Activated CD4-positive, alpha-beta T cell treated with anti-CD3 and anti-CD28 coated beads, Interleukin-2, amount 10 ng/mL, durations not matched to agents 7 days and 5 days (primary cell): ENCODE measurements around the gene SRSF8. TPM values are rescaled to one million over a fixed set of nuclear protein-coding genes. Genes with fewer than 3 reads are reported as not detected.
A peak's percentile ranks its signal among the peaks of the same experiment; 100 is the strongest.

Source experiments
- CTCF ChIA-PET: fragments of 350-600 bp; sonication (Branson Sonifier 250); formaldehyde crosslinking; loops from one replicate; lab custom pipeline; 2021; ENCODE audit warnings: antibody characterized with exemption; lab: Charles Lee
- POLR2A ChIA-PET: fragments of 350-600 bp; sonication (Branson Sonifier 250); formaldehyde crosslinking; loops from one replicate; lab custom pipeline; 2021; ENCODE audit warnings: antibody characterized with exemption; lab: Charles Lee
- DNase-seq: peaks from one replicate; pipeline ENCODE4 v3.0.0-alpha.2; 2020
- H3K27ac Mint-ChIP-seq: one replicate; pipeline ENCODE4 v1.8.0; 2021; ENCODE audit warnings: mild to moderate bottlenecking, moderate library complexity, mixed read lengths
- H3K27me3 Mint-ChIP-seq: one replicate; pipeline ENCODE4 v1.8.0; 2021; ENCODE audit warnings: mixed read lengths
- H3K36me3 Mint-ChIP-seq: one replicate; pipeline ENCODE4 v1.8.0; 2021; ENCODE audit warnings: low read depth, mixed read lengths
- H3K4me1 Mint-ChIP-seq: one replicate; pipeline ENCODE4 v1.8.0; 2021; ENCODE audit warnings: mixed read lengths
- H3K4me3 Mint-ChIP-seq: one replicate; pipeline ENCODE4 v1.8.0; 2021; ENCODE audit warnings: mild to moderate bottlenecking, moderate library complexity, mixed read lengths
- H3K9me3 Mint-ChIP-seq: one replicate; pipeline ENCODE4 v1.8.0; 2021; ENCODE audit warnings: mixed read lengths
- total RNA-seq, 2 experiments: library from RNA; stranded (reverse); gene quantifications; one replicate each; pipeline ENCODE4 v1.2.3, GENCODE V29; 2021

The SRSF8 gene
- total RNA-seq, 2 experiments from 2014 or later = 31.5 to 37.2 TPM

DNA sequence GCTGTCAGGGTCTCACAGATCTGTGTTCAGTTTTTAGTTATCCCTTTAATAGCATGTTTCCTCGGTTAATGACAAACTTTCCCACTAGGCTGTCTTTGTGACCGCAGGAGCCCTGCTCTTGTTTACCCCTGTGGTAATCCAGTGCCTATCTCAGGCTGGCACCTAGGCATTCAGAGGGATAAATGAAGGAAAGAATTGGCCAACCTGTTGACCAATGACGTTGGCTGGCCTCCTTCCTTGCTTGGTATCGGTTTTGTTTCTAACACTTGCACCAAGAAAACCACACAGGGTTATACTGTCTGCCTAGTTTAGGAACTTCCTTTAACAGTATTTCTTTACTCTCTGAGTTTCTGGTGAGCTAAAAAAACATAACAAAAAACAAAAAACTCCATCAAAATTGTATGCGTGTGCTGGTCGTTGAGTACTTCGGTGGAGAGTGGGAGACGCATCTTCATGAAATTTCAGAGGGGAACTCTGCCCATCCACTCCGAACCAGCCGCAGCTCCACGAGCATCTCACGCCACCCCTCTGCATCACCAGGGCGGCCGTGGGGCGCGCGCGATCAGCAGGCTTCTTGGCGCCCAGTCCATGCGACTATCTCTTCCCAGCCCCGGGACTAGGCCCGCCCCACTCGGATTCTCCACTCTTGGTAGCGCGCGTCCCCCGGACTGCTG is 22.4 kb downstream of the SRSF8 start:
- POLR2A ChIA-PET = interaction anchor here (2.1 kb wide), 1 partner anchor 21 kb away, joined by 9 read pairs; no protein-coding TSS in a partner anchor
- Mint-ChIP-seq H3K27me3 (no peaks in the 10 kb centered on the region), H3K36me3 (peaks cover 6% of the 10 kb centered on the region), H3K27ac (peak overlapping the region; percentile 97), H3K4me3 (peak overlapping the region; percentile 80), H3K4me1 (peaks cover 62% of the 10 kb centered on the region), H3K9me3 (no peaks in the 10 kb centered on the region)
- CTCF ChIA-PET = interaction anchor here (1.1 to 8.1 kb wide), 5 partner anchors 10 to 1254 kb away, joined by 3 to 165 read pairs (median 4); partner anchors contain the start of genes CWC15, KDM4D, MAML2 and SRSF8
- DNase-seq = peak; percentile 50

- Mint-ChIP-seq H3K4me3 (peak within 1 kb of the TSS; percentile 85), H3K36me3 (peaks cover 9% of the 10 kb centered on the region), H3K27ac (peak within 1 kb of the TSS; percentile 97), H3K4me1 (peaks cover 63% of the 10 kb centered on the region), H3K27me3 (no peaks in the 10 kb centered on the region), H3K9me3 (no peaks in the 10 kb centered on the region)
- ChIA-PET CTCF (interaction anchor here (0.9 to 8.1 kb wide), 10 partner anchors 9 to 1253 kb away, joined by 3 to 165 read pairs (median 4); partner anchors contain the start of genes CWC15, FAM76B, KDM4D and MAML2), POLR2A (interaction anchor here (0.9 to 2.1 kb wide), 2 partner anchors 22 to 1349 kb away, joined by 3 to 9 read pairs; partner anchors contain the start of genes C11orf54 and TAF1D)
- DNase-seq = peak; percentile 83
Observed at GRCh38 chr11:95089620-95090542, 23.2 kb downstream of the SRSF8 start, which contains the start of gene ENDOD1. Gene ENDOD1 (plus strand): TSS chr11:95089846. CDS start chr11:95089928, 82 bp downstream.

DNA sequence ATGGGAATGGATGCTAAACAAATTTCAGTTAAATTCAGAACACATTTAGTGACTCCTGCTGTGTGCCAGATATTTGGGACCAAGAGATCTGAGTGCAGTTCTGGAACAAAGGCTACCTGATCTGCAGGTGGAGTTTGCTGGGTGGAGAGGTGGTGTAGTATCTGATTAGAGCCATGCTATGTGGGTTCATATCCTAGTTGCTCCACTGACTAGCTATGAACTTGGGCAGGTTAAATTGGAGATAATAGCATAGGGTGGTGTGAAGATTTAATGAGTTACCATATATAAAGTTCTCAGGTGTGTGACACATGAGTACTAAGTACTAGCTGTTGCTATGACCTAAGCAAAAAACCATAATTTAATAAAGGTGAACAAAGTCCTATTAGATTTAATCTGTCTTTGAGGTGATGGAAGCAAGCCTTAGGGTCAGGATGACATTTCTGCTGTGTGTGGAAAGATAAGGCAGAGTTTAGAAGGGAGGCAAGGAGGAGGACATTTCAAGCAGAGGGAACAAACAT is 25.0 kb downstream of the SRSF8 start:
- H3K4me3 Mint-ChIP-seq = peak overlapping the region; percentile 85
- H3K27me3 Mint-ChIP-seq = no peaks in the 10 kb centered on the region
- CTCF ChIA-PET = interaction anchor here (1.1 to 8.1 kb wide), 4 partner anchors 10 to 1349 kb away, joined by 4 to 165 read pairs (median 6); partner anchors contain the start of gene SRSF8
- H3K9me3 Mint-ChIP-seq = no peaks in the 10 kb centered on the region
- POLR2A ChIA-PET = no interaction called here
- DNase-seq = no peak
- peaks cover 69% of the 10 kb centered on the region for H3K4me1 Mint-ChIP-seq
- H3K27ac Mint-ChIP-seq = no peak overlapping the region
- peaks cover 11% of the 10 kb centered on the region for H3K36me3 Mint-ChIP-seq

- H3K4me3 Mint-ChIP-seq = no peak overlapping the region
- CTCF ChIA-PET = interaction anchor here (0.6 to 8.1 kb wide), 10 partner anchors 8 to 1350 kb away, joined by 3 to 165 read pairs (median 4); partner anchors contain the start of gene SRSF8
- H3K4me1 Mint-ChIP-seq = peaks cover 76% of the 10 kb centered on the region
- no peaks in the 10 kb centered on the region for H3K27me3 Mint-ChIP-seq
- POLR2A ChIA-PET = interaction anchor here (0.7 kb wide), 1 partner anchor 25 kb away, joined by 3 read pairs; no protein-coding TSS in a partner anchor
- no peak overlapping the region for H3K27ac Mint-ChIP-seq
- peaks cover 19% of the 10 kb centered on the region for H3K36me3 Mint-ChIP-seq
- DNase-seq = peak; percentile 43
- no peaks in the 10 kb centered on the region for H3K9me3 Mint-ChIP-seq
Observed at GRCh38 chr11:95092549-95093324, 26.0 kb downstream of the SRSF8 start.

DNA sequence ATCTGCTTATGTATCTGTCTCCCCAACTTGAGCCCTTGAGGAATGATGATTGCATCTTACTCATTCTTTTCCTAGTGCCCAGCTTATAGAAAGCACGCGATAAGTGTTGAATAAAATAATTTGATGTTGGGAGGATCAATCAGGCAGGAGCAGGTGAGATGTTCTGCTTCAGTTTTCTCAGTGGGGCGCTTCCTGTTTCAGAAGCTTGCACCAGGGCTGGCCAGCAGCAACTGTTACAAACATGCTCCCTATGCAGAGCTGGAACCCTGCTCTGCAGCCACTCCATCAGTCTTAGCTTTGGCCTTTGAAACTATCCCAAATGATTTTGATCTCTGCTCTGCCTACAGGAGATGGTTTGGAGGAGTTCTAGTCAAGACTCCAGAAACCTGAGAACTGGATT is 26.8 kb downstream of the SRSF8 start:
- H3K36me3 Mint-ChIP-seq = peaks cover 24% of the 10 kb centered on the region
- H3K9me3 Mint-ChIP-seq = no peaks in the 10 kb centered on the region
- no peaks in the 10 kb centered on the region for H3K27me3 Mint-ChIP-seq
- no peak overlapping the region for H3K27ac Mint-ChIP-seq
- CTCF ChIA-PET = interaction anchor here (0.9 to 8.1 kb wide), 8 partner anchors 8 to 1301 kb away, joined by 3 to 165 read pairs (median 4); partner anchors contain the start of gene SRSF8
- H3K4me1 Mint-ChIP-seq = peaks cover 76% of the 10 kb centered on the region
- no peak overlapping the region for H3K4me3 Mint-ChIP-seq
- no peak for DNase-seq
- POLR2A ChIA-PET = no interaction called here

DNA sequence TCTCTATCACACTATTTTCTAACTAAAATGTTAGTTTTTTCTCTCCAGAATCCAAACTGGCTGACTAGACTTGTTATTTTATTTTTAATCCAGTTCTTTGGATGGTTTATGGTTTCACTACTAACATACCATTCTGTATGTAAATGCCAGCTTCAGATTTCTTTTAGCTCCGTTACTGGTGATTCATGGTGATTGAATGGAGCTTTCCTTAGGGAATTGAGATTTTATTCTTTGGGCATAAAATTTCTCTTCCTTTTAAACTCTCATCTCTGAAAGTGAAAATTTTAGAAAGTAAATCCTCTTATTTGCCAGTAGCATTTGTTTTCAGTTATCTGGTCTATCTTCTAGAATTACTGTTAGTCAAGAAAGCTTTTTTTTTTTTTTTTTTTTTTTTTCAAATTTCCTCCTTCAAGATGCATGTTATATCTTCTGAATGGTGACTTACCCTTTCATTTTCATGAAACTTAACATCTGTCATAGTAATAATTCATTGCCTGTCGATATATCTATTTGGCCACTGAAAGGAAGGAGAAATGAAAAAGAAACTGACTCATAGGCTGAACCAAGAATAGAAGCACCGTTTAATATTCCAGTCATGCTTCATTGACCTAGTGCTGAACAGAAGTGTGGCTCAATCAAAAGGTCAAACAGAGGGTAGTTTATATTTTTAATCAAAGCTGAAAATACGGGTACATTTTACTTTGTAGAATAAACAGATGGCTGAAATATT is 29.3 kb downstream of the SRSF8 start:
- Mint-ChIP-seq H3K4me3 (no peak overlapping the region), H3K9me3 (no peaks in the 10 kb centered on the region), H3K27me3 (no peaks in the 10 kb centered on the region), H3K36me3 (peaks cover 35% of the 10 kb centered on the region), H3K27ac (no peak overlapping the region), H3K4me1 (peaks cover 67% of the 10 kb centered on the region)
- no peak for DNase-seq
- CTCF ChIA-PET = interaction anchor here (0.6 to 1.2 kb wide), 2 partner anchors 20 to 56 kb away, joined by 3 read pairs; no protein-coding TSS in a partner anchor
- POLR2A ChIA-PET = interaction anchor here (1.2 kb wide), 1 partner anchor 28 kb away, joined by 3 read pairs; no protein-coding TSS in a partner anchor

DNA sequence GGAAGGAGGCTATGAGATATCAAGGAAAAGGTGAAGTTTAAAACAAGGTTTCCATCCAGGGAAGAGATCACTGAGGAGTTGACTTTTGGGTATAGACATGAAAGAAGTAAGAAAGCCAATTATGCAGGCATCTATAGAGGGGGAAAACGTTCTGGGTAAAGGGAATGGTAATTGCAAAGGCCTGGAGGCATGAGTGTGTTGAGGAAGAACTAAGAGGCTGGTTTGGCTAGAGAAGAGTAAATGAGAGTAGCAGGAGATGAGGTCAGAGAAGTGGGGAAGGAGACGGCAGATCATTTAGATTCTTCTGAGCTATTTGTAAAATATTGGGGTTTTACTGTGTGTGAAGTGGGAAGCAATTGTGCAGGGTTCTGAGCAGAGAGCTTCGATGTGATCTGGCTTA is 30.5 kb downstream of the SRSF8 start:
- H3K4me1 Mint-ChIP-seq = peaks cover 55% of the 10 kb centered on the region
- H3K9me3 Mint-ChIP-seq = no peaks in the 10 kb centered on the region
- H3K27ac Mint-ChIP-seq = no peak overlapping the region
- H3K36me3 Mint-ChIP-seq = peaks cover 34% of the 10 kb centered on the region
- H3K4me3 Mint-ChIP-seq = no peak overlapping the region
- CTCF ChIA-PET = interaction anchor here (0.7 to 1.6 kb wide), 4 partner anchors 11 to 608 kb away, joined by 3 read pairs; no protein-coding TSS in a partner anchor
- no peak for DNase-seq
- POLR2A ChIA-PET = no interaction called here
- no peaks in the 10 kb centered on the region for H3K27me3 Mint-ChIP-seq

GRCh38 chr11:95098826-95099225 is 32.1 kb downstream of the SRSF8 start:
- Mint-ChIP-seq H3K27me3 (no peaks in the 10 kb centered on the region), H3K4me1 (peaks cover 43% of the 10 kb centered on the region), H3K36me3 (peaks cover 37% of the 10 kb centered on the region), H3K4me3 (no peak overlapping the region), H3K27ac (no peak overlapping the region), H3K9me3 (no peaks in the 10 kb centered on the region)
- ChIA-PET POLR2A (no interaction called here), CTCF (interaction anchor here (0.5 to 2.1 kb wide), 11 partner anchors 8 to 606 kb away, joined by 3 to 8 read pairs (median 3); partner anchors contain the start of genes ENDOD1 and SRSF8)
- DNase-seq = no peak

GRCh38 chr11:95100191-95100648 is 33.5 kb downstream of the SRSF8 start:
- H3K27me3 Mint-ChIP-seq = no peaks in the 10 kb centered on the region
- H3K9me3 Mint-ChIP-seq = no peaks in the 10 kb centered on the region
- ChIA-PET CTCF (interaction anchor here (2.1 kb wide), 1 partner anchor 11 kb away, joined by 5 read pairs; the partner anchor contains the start of gene ENDOD1), POLR2A (no interaction called here)
- peaks cover 34% of the 10 kb centered on the region for H3K36me3 Mint-ChIP-seq
- no peak overlapping the region for H3K4me3 Mint-ChIP-seq
- DNase-seq = no peak
- no peak overlapping the region for H3K27ac Mint-ChIP-seq
- peaks cover 32% of the 10 kb centered on the region for H3K4me1 Mint-ChIP-seq

DNA sequence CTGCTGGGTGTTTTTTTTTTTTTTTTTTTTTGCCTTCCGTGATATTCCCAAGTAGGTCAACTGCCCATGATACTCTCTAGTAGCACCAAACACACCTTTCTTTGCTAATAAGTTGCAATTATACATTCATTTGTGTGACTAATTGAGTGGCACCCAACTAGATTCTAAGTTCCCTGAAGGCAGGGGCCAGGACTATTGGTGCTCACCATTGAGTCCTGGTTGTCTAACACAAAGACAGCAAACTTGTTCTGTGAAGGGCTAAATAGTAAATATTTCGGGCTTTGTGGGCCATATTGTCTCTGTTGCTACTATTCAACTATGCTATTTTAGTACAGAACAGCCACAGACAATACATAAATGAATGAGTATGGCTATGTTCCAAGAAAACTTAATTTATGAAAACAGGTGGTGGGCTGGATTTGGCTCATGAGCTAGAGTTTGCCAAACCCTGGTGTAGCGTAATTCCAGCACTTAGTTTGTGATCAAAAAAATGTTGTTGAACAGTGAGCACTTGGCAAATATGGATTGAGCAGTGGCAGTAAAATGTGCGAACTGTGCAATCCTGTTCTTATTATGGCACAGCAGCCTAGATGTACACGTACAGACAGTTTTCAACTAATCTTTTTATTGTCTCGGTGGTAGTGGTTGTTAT is 34.3 kb downstream of the SRSF8 start:
- ChIA-PET CTCF (interaction anchor here (0.9 to 1.2 kb wide), 2 partner anchors 8 to 39 kb away, joined by 3 to 7 read pairs; no protein-coding TSS in a partner anchor), POLR2A (no interaction called here)
- Mint-ChIP-seq H3K4me3 (no peak overlapping the region), H3K36me3 (peaks cover 34% of the 10 kb centered on the region), H3K27ac (no peak overlapping the region), H3K9me3 (no peaks in the 10 kb centered on the region), H3K4me1 (peaks cover 25% of the 10 kb centered on the region), H3K27me3 (no peaks in the 10 kb centered on the region)
- no peak for DNase-seq
